Mucosa of gallbladder (tissue), 1 donor: ENCODE data around the gene SMOC2. TPM values are rescaled to one million over a fixed set of nuclear protein-coding genes. Genes with fewer than 3 reads are reported as not detected.
"Not testable (repeated sequence)": the region's sequence is repeated elsewhere in the genome, so short reads cannot be mapped to it uniquely, and the experiment has no call there.

Experiments
- DNase-seq: peaks from one replicate; pipeline ENCODE4 v3.0.0-alpha.2; 2020; ENCODE audit warnings: low spot score
- total RNA-seq: library from RNA; stranded (reverse); gene quantifications from one replicate; pipeline ENCODE4 v1.2.1, GENCODE V29; 2021
- donor health status: DM: no; HTN: no; CAD: no.

SMOC2 gene
- total RNA-seq, 1 donor from 2014 or later, result 213 TPM

GRCh38 chr6:168517742-168518347, 76.9 kb downstream of the SMOC2 start:
- no peak for DNase-seq

GRCh38 chr6:168518348-168518745, 77.4 kb downstream of the SMOC2 start:
- no peak for DNase-seq

GRCh38 chr6:168518867-168519266, 77.9 kb downstream of the SMOC2 start:
- DNase-seq, result no peak

DNA sequence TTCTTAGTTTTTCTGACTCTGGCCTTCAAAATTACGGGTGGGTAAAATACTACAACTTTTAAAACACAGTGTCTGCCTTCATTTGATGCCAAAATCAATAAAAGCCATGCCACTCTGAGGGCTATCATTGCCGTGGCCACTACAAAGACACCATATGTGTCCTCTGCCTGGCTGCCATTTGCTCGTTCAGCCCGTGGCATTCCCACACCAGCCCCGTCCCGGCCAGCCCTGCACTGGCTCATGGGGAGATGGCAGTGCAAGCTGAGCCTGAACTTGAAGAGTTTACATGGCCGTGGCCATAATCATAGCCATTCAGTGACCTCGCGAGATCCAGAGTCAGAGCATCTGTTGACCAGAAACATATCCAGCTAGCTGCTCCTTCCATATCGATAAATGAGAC, 79.2 kb downstream of the SMOC2 start:
- no peak for DNase-seq

DNA sequence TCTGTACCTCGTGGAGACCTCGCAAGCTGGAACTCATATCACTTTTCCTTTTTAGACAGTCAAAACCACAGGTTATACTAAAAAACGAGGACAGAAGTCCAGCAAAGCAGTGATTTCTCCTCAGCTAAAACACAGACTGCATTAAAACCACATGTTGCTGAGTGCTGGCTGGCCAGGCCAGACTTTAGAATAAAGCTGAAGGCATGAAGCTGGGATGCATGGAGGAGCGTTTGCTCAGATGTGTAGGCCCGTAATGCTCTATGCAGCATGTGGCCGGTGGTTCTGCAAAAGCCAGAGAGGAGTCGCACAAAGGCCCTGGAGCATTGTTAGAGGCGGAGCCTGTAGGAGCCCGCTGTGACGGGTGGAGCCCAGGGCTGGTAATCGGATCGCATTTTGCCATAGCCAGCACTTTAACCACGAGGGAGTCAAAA, 83.6 kb downstream of the SMOC2 start:
- DNase-seq, result no peak

- no peak for DNase-seq
Observed at GRCh38 chr6:168525114-168525513, 84.1 kb downstream of the SMOC2 start.

DNA sequence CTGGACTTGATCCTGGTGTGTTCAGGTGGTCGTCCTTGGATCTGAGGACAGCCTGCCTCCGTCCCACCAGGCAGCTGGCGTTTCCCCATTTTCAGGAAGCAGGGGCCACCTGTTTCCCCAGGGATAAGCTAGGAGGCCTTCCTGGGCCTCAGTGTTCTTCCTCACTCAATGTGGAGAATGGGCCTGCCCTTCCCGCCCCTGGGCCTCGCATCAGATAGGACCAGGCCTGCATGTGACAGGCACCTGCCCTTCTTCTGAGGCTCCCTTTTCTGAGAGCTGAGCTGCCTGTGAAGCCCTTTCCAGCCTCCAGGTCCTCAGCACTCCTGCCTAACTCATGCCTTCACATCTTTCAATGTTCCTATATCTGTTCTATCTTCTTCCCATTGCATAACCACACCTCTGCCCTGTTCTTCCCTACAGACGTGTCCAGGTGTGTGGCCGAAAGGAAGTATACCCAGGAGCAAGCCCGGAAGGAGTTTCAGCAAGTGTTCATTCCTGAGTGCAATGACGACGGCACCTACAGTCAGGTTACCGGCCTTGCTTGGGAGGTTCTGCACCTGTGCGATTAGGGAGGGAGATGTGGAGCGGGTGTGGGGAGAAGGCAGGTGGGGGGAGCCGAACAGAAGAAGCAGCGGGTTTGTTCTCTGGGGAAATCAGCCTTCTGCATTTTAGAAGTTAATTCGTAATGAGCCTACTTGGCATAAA, 85.1 kb downstream of the SMOC2 start:
- no peak for DNase-seq

DNA sequence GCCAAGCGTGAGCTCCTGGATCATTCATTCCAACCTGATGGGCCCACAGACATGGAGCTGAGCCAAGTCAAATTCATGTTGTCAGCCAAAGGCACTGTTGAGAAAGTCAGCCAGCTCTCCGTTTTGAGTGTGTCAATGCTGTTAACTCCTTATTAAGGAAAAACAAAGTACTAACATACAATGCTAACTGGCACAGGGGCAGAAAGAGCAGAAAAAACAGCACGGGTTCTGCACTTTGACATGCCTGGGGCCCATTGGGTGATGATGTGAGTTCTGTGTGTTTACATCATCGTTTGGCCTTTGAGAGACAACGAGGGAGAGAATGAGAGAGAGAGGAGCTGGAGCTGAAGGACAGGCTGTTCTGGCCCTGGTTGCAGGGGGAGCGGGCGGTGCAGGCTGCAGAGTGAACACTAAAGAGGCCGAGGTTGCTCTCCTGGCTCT, 85.9 kb downstream of the SMOC2 start:
- DNase-seq, result no peak

DNA sequence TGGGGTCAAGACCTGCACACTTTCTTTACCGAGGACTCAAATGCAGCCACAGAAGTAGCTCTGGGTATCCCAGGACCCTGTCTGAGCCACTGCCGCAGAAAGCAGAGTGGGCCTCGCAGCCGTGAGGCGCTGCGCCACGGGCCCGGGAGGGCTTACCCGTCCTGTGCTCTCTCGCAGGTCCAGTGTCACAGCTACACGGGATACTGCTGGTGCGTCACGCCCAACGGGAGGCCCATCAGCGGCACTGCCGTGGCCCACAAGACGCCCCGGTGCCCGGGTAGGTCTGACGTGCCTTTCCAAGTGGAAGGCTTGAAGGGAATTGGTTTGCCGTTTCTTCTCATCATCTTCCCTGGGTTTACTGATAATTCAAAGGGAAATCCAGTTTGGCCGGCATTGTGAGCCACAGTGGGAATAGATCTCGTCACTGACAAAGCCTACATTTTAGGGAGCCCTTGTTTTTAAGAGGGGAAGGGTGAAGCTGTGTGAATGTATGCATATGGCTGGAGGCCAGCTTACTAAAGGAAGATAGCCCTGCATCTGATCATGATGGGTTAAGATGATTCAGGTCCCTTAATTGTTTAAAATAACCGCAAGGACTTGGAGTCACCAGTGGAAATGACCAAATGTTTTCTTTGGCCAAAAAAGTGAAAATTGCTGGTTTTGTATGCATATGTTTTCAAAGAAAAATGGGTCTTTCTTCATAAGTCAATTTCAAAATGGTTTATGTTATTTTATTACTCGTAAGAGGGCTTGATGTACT, 86.6 kb downstream of the SMOC2 start:
- no peak for DNase-seq

- no peak for DNase-seq
Observed at GRCh38 chr6:168528474-168529095, 87.6 kb downstream of the SMOC2 start.

DNA sequence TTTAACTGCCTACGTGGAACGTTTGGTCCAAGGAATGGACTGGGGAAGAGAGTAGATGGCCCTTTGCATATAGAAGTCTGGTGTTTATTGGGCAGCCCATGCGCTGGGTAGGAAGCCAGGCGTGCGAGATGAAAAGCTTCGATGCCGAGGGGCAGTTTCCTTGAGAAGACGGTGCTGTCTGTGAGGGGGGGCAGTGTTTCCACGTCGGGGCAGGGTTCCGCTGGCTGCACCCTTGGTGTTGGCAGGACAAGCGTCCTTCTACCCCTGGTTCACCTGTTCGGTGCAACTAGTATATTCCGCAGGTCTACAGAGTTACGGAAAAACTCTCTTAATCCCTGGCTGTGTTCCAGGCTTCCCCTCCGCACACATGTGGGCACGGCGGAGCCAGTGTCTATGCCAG, 88.2 kb downstream of the SMOC2 start:
- no peak for DNase-seq

- DNase-seq, result no peak
Observed at GRCh38 chr6:168530653-168531071, 89.7 kb downstream of the SMOC2 start.

DNA sequence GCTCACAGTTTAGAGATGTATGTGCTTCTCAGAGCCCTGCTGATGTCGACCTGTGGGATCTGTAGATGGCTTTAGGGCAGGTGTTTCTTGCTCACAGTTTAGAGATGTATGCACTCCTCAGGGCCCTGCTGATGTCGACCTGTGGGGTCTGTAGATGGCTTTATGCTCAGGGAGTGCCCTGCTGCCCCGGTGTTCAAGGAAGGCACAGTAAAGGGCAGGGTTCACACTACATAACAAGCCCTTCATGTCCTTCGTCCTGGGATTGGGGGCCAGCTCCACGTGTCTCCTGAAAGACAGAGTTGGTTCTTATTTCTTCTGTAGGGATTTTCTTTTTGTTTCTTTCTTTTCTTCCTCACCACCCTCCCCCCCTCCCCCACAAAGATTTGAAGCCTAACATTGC, 91.1 kb downstream of the SMOC2 start:
- no peak for DNase-seq

DNA sequence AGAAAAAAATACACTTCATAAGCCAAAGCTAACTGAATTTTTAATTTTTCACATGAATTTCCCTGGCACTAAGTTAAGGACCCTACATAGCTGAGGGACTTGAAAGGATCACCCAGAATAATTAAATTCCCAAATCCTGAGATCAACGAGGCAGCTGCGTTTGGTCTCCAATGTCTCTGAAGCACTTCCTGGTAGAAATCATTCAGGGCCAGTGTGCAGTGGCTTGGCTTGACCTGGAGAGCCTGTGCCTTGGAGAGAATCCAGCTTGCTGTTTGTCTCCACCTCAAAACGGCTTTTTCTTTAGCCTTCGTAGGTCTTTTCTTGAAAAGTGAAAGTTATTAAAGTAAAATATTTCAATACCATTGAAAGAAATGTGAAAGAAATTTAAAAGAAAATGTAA, 92.4 kb downstream of the SMOC2 start:
- peak; percentile 22 for DNase-seq

GRCh38 chr6:168534265-168534664, 93.3 kb downstream of the SMOC2 start:
- DNase-seq, result no peak

GRCh38 chr6:168535711-168536110, 94.7 kb downstream of the SMOC2 start:
- no peak for DNase-seq

- no peak for DNase-seq
Observed at GRCh38 chr6:168536196-168536595, 95.2 kb downstream of the SMOC2 start.

DNA sequence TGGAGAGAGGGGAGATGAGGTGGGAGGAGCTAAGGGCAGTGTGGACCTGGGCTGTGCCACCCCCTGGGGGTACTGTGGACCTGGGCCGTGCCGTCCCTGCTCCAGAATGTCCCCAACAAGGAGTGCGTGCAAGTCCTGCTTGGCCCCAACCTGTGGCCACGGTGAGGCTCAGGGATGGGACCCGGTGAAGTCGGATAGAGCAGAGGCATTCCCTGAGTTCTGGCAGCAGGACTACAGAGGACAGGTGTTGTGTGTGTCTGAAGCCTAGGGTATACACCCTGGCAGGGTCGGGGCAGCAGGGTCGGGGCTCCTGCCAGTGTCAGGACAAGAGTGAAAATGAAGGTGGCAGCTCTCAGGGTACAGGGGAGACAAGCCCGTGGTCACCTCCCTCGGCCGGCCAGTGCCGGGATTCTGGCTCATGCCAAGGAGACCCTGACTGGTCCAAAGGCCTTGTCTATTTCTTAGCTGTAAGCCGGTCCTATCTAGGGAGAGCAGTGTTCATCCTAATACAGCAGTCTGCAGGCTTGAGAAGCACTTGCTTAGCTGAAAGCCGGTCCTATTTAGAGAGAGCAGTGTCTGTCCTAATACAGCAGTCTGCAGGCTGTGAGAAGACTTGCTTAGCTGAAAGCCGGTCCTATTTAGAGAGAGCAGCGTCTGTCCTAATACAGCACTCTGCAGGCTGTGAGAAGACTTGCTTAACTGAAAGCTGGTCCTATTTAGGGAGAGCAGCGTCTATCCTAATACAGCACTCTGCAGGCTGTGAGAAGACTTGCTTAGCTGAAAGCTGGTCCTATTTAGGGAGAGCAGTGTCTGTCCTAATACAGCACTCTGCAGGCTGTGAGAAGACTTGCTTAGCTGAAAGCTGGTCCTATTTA, 95.9 kb downstream of the SMOC2 start:
- DNase-seq, result no peak

- no peak for DNase-seq
Observed at GRCh38 chr6:168537540-168537884, 96.5 kb downstream of the SMOC2 start.

GRCh38 chr6:168538188-168538891, 97.4 kb downstream of the SMOC2 start:
- DNase-seq, result not testable (repeated sequence)
